Measurements from ENCODE around the gene PDXP.
"Not testable (repeated sequence)": the region's sequence is repeated elsewhere in the genome, so short reads cannot be mapped to it uniquely, and the experiment has no call there.

PDXP gene

GRCh38 chr22:37650463-37651136 is 7.9 kb upstream of the PDXP start:
- no peak for DNase-seq

- no peak for DNase-seq
Measured at GRCh38 chr22:37654563-37655251, 3.8 kb upstream of the PDXP start.

- no peak for DNase-seq
Measured at GRCh38 chr22:37655252-37655563, 3.3 kb upstream of the PDXP start.

GRCh38 chr22:37656583-37656982 is 1.9 kb upstream of the PDXP start:
- DNase-seq: not testable (repeated sequence)

GRCh38 chr22:37657590-37658132 is 862 bp upstream of the PDXP start:
- DNase-seq: peak; percentile 28

- peak; percentile 52 for DNase-seq
Measured at GRCh38 chr22:37659066-37659896, 758 bp downstream of the PDXP start.

- no peak for DNase-seq
Measured at GRCh38 chr22:37659897-37660708, 1.6 kb downstream of the PDXP start.

GRCh38 chr22:37660709-37661045 is 2.2 kb downstream of the PDXP start:
- DNase-seq: no peak

GRCh38 chr22:37661160-37661924 is 2.8 kb downstream of the PDXP start:
- DNase-seq: no peak

GRCh38 chr22:37662039-37662438 is 3.5 kb downstream of the PDXP start:
- no peak for DNase-seq

- no peak for DNase-seq
Measured at GRCh38 chr22:37663521-37664140, 5.1 kb downstream of the PDXP start.

- DNase-seq: no peak
Measured at GRCh38 chr22:37664249-37665101, 6.0 kb downstream of the PDXP start.

- DNase-seq: no peak
Measured at GRCh38 chr22:37665487-37665886, 7.0 kb downstream of the PDXP start.

GRCh38 chr22:37669586-37669985 is 11.1 kb downstream of the PDXP start:
- no peak for DNase-seq

GRCh38 chr22:37672206-37672919 is 13.8 kb downstream of the PDXP start:
- no peak for DNase-seq

- DNase-seq: peak; percentile 50
Measured at GRCh38 chr22:37672920-37673455, 14.5 kb downstream of the PDXP start.

GRCh38 chr22:37674248-37674647 is 15.7 kb downstream of the PDXP start:
- DNase-seq: no peak

GRCh38 chr22:37674951-37675929 is 16.7 kb downstream of the PDXP start, which contains the start of gene LGALS1:
LGALS1 (plus strand) TSS chr22:37675636; CDS start chr22:37675703, 67 bp downstream.
- DNase-seq: peak; percentile 88

Measured in stimulated activated CD8-positive, alpha-beta memory T cell treated with anti-CD3 and anti-CD28 coated beads, Interleukin-4, amount 100 ng/mL, for 48 hours (primary cell).